22Rv1 (cell line): Measurements from ENCODE around the gene CAMK2D.

Experiments
- H3K27ac ChIP-seq: fragments of 450-650 bp; 2 replicates; pipeline ENCODE4 v1.5.1; 2017
- ZFX ChIP-seq: fragments of 450-650 bp; IDR thresholded peaks from 2 replicates; pipeline ENCODE4 v1.6.1; 2017; ENCODE audit warnings: antibody characterized with exemption, borderline replicate concordance
- TF ChIP-seq, protein P1 (sequence below): fragments of 450-650 bp; IDR thresholded peaks from 2 replicates; pipeline ENCODE4 v1.5.1; 2017; ENCODE audit warnings: mild to moderate bottlenecking

CAMK2D gene

DNA sequence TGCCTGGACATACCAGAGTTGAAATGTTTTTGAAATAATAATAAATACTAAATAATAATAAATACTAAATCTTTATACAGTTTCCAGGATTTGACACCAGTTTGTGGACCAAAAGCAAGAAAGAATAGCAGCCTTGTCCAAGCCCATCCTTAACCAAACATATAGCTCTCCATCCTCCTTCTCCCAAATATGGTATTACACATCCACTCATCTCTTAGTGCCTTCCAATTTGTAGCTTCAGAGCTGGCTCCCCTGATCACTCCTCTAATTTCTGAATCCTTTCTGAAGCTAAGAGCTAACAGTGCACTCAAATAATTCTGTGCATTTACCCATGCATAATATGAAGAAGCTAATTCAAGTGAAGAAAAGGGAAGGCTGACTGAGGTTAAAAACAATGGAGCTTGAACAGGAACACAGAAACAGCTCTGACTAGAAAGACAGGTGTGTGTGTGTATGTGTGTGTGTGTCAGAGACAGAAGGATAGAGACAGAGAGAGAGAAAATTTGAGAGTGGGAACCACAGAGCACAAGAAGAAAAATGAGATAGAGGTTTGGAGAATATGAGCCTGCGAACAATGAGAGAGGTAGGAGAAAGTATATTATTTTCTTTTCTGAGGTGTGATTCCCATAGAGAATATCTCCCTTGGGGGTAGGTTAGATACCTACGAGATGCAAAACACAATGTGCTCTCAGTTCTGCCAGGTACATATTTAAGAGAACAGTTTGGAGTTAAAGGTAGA, 123.5 kb downstream of the CAMK2D start:
- H3K27ac ChIP-seq = peak overlapping the region; percentile 43
- TF ChIP-seq, protein P1, sequence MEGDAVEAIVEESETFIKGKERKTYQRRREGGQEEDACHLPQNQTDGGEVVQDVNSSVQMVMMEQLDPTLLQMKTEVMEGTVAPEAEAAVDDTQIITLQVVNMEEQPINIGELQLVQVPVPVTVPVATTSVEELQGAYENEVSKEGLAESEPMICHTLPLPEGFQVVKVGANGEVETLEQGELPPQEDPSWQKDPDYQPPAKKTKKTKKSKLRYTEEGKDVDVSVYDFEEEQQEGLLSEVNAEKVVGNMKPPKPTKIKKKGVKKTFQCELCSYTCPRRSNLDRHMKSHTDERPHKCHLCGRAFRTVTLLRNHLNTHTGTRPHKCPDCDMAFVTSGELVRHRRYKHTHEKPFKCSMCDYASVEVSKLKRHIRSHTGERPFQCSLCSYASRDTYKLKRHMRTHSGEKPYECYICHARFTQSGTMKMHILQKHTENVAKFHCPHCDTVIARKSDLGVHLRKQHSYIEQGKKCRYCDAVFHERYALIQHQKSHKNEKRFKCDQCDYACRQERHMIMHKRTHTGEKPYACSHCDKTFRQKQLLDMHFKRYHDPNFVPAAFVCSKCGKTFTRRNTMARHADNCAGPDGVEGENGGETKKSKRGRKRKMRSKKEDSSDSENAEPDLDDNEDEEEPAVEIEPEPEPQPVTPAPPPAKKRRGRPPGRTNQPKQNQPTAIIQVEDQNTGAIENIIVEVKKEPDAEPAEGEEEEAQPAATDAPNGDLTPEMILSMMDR = no peak
- no peak for TF ChIP-seq ZFX

DNA sequence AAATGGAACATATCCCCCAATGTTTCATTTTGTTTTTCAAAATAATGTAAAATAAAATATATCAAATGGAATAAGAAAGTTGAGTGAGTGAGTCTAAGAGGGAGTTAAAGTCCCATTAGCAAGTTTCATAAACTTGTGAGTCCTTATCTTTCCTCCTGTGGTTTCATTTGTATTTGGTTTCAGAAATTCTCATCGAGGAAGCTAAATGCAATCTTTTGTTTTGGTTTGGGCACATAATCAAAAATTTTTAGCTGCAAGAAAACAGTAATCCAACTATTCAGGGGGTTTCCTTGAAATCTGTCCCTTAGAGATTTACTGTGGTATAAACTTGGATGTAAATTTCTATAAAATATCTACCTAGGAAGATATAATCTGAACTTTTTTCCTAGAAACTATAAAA, 124.2 kb downstream of the CAMK2D start:
- no peak for TF ChIP-seq ZFX
- TF ChIP-seq, protein P1 = no peak
- no peak overlapping the region; the same call in 1 of the 2 replicates for H3K27ac ChIP-seq

DNA sequence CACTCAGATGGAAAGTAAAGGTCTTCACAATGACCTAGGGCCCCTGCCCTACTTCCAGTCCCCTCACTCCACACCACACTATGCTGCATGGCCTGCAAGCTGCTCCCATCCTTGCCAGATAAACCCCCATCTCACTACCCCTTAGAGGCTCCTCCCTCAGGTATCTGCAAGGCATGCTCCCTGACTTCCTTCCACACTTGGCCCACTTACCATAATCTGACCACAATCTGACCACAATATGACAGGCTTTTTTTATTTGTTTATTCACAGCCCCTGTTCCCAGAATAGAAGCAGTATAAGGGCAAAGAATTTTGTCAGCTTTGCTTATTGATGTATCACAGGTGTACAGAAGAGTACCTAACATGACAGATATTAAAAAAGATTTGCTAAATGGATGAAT, 124.7 kb downstream of the CAMK2D start:
- no peak overlapping the region for H3K27ac ChIP-seq
- no peak for TF ChIP-seq ZFX
- TF ChIP-seq, protein P1 = no peak

DNA sequence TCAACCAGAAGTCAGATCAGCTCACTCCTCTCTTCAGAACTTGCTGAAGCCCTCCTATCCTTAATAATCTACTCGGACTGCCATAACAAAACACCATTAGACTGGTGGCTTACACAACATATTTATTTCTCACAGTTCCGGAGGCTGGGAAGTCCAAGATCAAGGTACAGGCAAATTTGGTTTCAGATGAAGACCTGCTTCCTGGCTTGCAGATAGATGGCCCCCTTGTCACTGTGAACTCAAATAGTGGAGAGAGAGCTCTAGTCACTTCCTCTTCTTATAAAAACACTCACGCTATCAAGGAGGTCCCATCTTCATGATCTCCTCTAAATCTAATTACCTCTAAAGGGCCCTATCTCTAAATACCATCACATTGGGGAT, 125.1 kb downstream of the CAMK2D start:
- no peak overlapping the region for H3K27ac ChIP-seq
- TF ChIP-seq, protein P1 = peak; percentile 4; the same call in 1 of the 2 replicates
- no peak for TF ChIP-seq ZFX

DNA sequence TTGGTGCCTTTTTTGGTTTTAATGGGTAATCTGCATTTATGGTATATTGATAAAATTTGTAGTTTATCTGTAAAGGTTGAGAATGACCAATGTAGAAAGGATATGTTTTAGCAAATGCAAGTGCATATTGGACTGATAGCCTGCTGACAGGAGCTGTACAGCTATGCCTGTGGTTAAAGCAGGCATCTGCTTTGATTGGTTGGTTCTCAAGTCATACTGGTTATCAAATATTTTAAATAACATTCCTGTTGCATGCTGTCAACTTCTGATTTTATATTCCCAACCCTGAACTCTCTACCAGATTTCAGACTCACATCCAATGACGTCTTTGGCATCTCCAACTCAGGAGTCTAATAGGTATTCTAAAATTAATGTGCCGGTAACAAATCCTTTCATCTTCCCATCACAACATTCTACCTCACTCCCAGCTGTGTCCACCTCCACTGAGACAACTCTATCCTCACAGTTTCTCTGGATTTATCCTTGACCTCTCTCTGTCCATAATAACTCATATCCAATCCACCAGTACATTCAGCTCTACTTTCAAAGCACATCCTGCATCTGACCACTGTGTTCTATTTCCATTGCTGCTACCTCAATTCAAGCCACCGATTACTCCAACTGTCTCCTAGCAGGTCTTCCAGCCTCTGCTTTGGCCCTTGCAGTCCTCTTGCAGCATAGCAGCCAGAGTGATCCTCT, 125.7 kb downstream of the CAMK2D start:
- H3K27ac ChIP-seq = no peak overlapping the region
- TF ChIP-seq, protein P1 = no peak
- no peak for TF ChIP-seq ZFX

DNA sequence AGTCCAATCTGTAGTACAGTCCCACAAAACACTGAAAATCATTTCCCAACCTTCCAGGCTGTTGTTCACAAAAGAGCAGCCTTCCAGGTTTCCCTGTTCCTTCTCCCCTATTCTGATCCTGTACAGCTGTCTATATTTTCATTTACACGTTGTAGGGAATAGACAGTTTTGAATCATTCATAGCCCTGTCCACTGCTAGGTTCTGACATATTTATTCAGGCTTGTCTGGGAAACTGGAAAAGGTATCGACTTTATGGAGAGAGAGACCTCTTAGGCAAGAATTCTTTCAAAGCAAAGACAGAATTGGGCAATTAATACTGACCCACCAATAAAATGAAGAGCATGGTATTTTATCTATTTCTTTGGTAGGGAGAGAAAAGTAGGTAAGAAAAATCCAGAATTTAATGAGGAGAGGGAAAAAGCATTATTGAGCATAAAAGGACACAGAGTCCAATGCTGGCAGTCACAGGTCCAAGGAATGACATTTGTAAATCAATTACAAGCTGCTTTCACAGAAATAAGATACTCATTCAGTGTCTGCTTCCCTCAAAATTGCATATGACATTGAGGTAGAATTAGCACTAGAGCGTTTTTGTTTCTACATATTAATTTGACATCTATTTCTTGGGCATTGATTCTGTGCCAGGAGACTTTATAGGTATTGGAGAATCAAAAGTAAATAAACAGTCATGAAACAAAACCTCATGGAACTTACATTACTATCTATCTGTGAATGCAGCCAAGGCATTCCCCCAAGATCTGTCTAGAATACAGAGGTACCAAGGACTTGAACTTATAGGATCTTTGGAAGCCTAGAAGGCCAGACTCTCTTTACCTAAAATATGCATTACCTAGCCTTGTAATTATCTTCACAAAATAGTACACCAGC, 127.2 kb downstream of the CAMK2D start:
- TF ChIP-seq, protein P1 = no peak
- no peak for TF ChIP-seq ZFX

More for the DNA sequence above, 127.2 kb downstream of the CAMK2D start:
- no peak overlapping the region for H3K27ac ChIP-seq
